HUES6 (cell line): ENCODE measurements around the gene RMND5A.

Experiments
- H3K27ac ChIP-seq: 2 replicates; pipeline ENCODE4 v1.7.0; 2013; ENCODE audit warnings: low read depth, mild to moderate bottlenecking, low read length, inconsistent platforms
- H3K27me3 ChIP-seq: 2 replicates; pipeline ENCODE4 v1.6.1; 2013; ENCODE audit warnings: low read length; ENCODE audit not compliant: control insufficient read depth, insufficient read depth
- H3K36me3 ChIP-seq: 2 replicates; pipeline ENCODE4 v1.6.1; 2013; ENCODE audit warnings: low read length; ENCODE audit not compliant: control insufficient read depth, insufficient read depth
- H3K4me1 ChIP-seq: 2 replicates; pipeline ENCODE4 v1.6.1; 2013; ENCODE audit warnings: low read length; ENCODE audit not compliant: control insufficient read depth, insufficient read depth
- H3K4me3 ChIP-seq: 2 replicates; pipeline ENCODE4 v1.5.1; 2013; ENCODE audit warnings: low read depth, low read length
- H3K9ac ChIP-seq: one replicate; pipeline ENCODE4 v1.6.1; 2013; ENCODE audit warnings: mild to moderate bottlenecking, low read length
- H3K9me3 ChIP-seq: 2 replicates; pipeline ENCODE4 v1.6.1; 2013; ENCODE audit warnings: low read depth, low read length; ENCODE audit not compliant: control insufficient read depth, insufficient read depth

Gene RMND5A

GRCh38 chr2:86818114-86818801, 98.2 kb downstream of the RMND5A start:
- Histone ChIP-seq H3K9me3 (peaks cover 14% of the 10 kb centered on the region), H3K27me3 (no peaks in the 10 kb centered on the region), H3K36me3 (no peaks in the 10 kb centered on the region), H3K4me1 (no peaks in the 10 kb centered on the region), H3K4me3 (no peak overlapping the region), H3K9ac (no peak overlapping the region), H3K27ac (no peak overlapping the region)

GRCh38 chr2:86818957-86819356, 98.9 kb downstream of the RMND5A start:
- H3K9ac ChIP-seq = no peak overlapping the region
- H3K4me3 ChIP-seq = no peak overlapping the region
- H3K27ac ChIP-seq = no peak overlapping the region
- no peaks in the 10 kb centered on the region for H3K36me3 ChIP-seq
- H3K4me1 ChIP-seq = no peaks in the 10 kb centered on the region
- H3K27me3 ChIP-seq = no peaks in the 10 kb centered on the region
- H3K9me3 ChIP-seq = peaks cover 14% of the 10 kb centered on the region

GRCh38 chr2:86821306-86821705, 101.2 kb downstream of the RMND5A start:
- H3K27ac ChIP-seq = no peak overlapping the region
- H3K36me3 ChIP-seq = no peaks in the 10 kb centered on the region
- no peaks in the 10 kb centered on the region for H3K27me3 ChIP-seq
- no peaks in the 10 kb centered on the region for H3K4me1 ChIP-seq
- no peak overlapping the region for H3K9ac ChIP-seq
- no peak overlapping the region for H3K4me3 ChIP-seq
- H3K9me3 ChIP-seq = peaks cover 14% of the 10 kb centered on the region

GRCh38 chr2:86821842-86822241, 101.8 kb downstream of the RMND5A start:
- Histone ChIP-seq H3K9ac (no peak overlapping the region), H3K4me1 (no peaks in the 10 kb centered on the region), H3K27ac (no peak overlapping the region), H3K4me3 (no peak overlapping the region), H3K27me3 (no peaks in the 10 kb centered on the region), H3K36me3 (no peaks in the 10 kb centered on the region), H3K9me3 (peaks cover 14% of the 10 kb centered on the region)

- Histone ChIP-seq H3K4me3 (no peak overlapping the region), H3K9me3 (peaks cover 14% of the 10 kb centered on the region), H3K36me3 (no peaks in the 10 kb centered on the region), H3K27me3 (no peaks in the 10 kb centered on the region), H3K4me1 (no peaks in the 10 kb centered on the region), H3K27ac (no peak overlapping the region), H3K9ac (no peak overlapping the region)
Observed at GRCh38 chr2:86822668-86823345, 102.7 kb downstream of the RMND5A start.

- H3K4me3 ChIP-seq = no peak overlapping the region
- H3K36me3 ChIP-seq = no peaks in the 10 kb centered on the region
- no peak overlapping the region for H3K27ac ChIP-seq
- H3K9me3 ChIP-seq = peaks cover 14% of the 10 kb centered on the region
- no peak overlapping the region for H3K9ac ChIP-seq
- H3K27me3 ChIP-seq = no peaks in the 10 kb centered on the region
- no peaks in the 10 kb centered on the region for H3K4me1 ChIP-seq
Observed at GRCh38 chr2:86825036-86825692, 105.1 kb downstream of the RMND5A start.

- no peaks in the 10 kb centered on the region for H3K36me3 ChIP-seq
- peaks cover 14% of the 10 kb centered on the region for H3K9me3 ChIP-seq
- H3K27me3 ChIP-seq = no peaks in the 10 kb centered on the region
- H3K27ac ChIP-seq = no peak overlapping the region
- H3K9ac ChIP-seq = no peak overlapping the region
- no peaks in the 10 kb centered on the region for H3K4me1 ChIP-seq
- H3K4me3 ChIP-seq = no peak overlapping the region
Observed at GRCh38 chr2:86825693-86826381, 105.7 kb downstream of the RMND5A start.

- no peaks in the 10 kb centered on the region for H3K4me1 ChIP-seq
- H3K27ac ChIP-seq = no peak overlapping the region
- peaks cover 10% of the 10 kb centered on the region for H3K9me3 ChIP-seq
- H3K9ac ChIP-seq = no peak overlapping the region
- no peaks in the 10 kb centered on the region for H3K27me3 ChIP-seq
- no peak overlapping the region for H3K4me3 ChIP-seq
- H3K36me3 ChIP-seq = no peaks in the 10 kb centered on the region
Observed at GRCh38 chr2:86826951-86827350, 106.9 kb downstream of the RMND5A start.
